GM19372 (cell line): ENCODE data around the gene ADAM11.

Source experiments
- ATAC-seq: cut with Tn5 transposase; IDR thresholded peaks from one replicate; pipeline ENCODE4 v1.9.1; 2021; ENCODE audit warnings: mild to moderate bottlenecking, low read depth, moderate library complexity; ENCODE audit not compliant: unreplicated experiment

The ADAM11 gene

GRCh38 chr17:44828919-44829522 lies 70.2 kb downstream of the ADAM11 start:
- ATAC-seq, result no peak

GRCh38 chr17:44829523-44830358 lies 71.0 kb downstream of the ADAM11 start, which contains the start of gene GJC1:
TSS of gene GJC1 (minus strand) at chr17:44830287. CDS start at chr17:44805817, 24,470 bp downstream.
- ATAC-seq, result no peak

GRCh38 chr17:44830359-44831288 lies 71.8 kb downstream of the ADAM11 start:
- ATAC-seq, result no peak

GRCh38 chr17:44831371-44831770 lies 72.6 kb downstream of the ADAM11 start:
- ATAC-seq, result no peak
